AG08396 (cell line): Measurements from ENCODE around the gene EHMT1.

Experiments used
- DNase-seq: peaks from one replicate; pipeline ENCODE4 v3.0.0; 2012; ENCODE audit warnings: low spot score, mixed read lengths

Gene EHMT1

GRCh38 chr9:137646341-137646740, 27.5 kb downstream of the EHMT1 start:
- DNase-seq: no peak

- no peak for DNase-seq
Observed at GRCh38 chr9:137647096-137647714, 28.4 kb downstream of the EHMT1 start.

GRCh38 chr9:137648396-137648795, 29.6 kb downstream of the EHMT1 start:
- DNase-seq: no peak

- DNase-seq: no peak
Observed at GRCh38 chr9:137649553-137649952, 30.7 kb downstream of the EHMT1 start.

GRCh38 chr9:137650259-137650658, 31.5 kb downstream of the EHMT1 start:
- DNase-seq: no peak

- no peak for DNase-seq
Observed at GRCh38 chr9:137650779-137651178, 32.0 kb downstream of the EHMT1 start.

- DNase-seq: no peak
Observed at GRCh38 chr9:137656416-137656815, 37.6 kb downstream of the EHMT1 start.

- no peak for DNase-seq
Observed at GRCh38 chr9:137657606-137658005, 38.8 kb downstream of the EHMT1 start.

- DNase-seq: no peak
Observed at GRCh38 chr9:137658781-137659180, 40.0 kb downstream of the EHMT1 start.

- DNase-seq: no peak
Observed at GRCh38 chr9:137660144-137660543, 41.3 kb downstream of the EHMT1 start.

GRCh38 chr9:137663584-137663983, 44.8 kb downstream of the EHMT1 start:
- DNase-seq: no peak

- no peak for DNase-seq
Observed at GRCh38 chr9:137664676-137665075, 45.9 kb downstream of the EHMT1 start.

GRCh38 chr9:137665226-137665625, 46.4 kb downstream of the EHMT1 start:
- no peak for DNase-seq

- DNase-seq: no peak
Observed at GRCh38 chr9:137665697-137666512, 47.1 kb downstream of the EHMT1 start.

- no peak for DNase-seq
Observed at GRCh38 chr9:137666513-137666822, 47.7 kb downstream of the EHMT1 start.

- no peak for DNase-seq
Observed at GRCh38 chr9:137666955-137667670, 48.3 kb downstream of the EHMT1 start.

GRCh38 chr9:137668203-137668602, 49.4 kb downstream of the EHMT1 start:
- DNase-seq: no peak

GRCh38 chr9:137669261-137669672, 50.5 kb downstream of the EHMT1 start:
- no peak for DNase-seq

- DNase-seq: no peak
Observed at GRCh38 chr9:137670391-137671195, 51.8 kb downstream of the EHMT1 start.

- no peak for DNase-seq
Observed at GRCh38 chr9:137671196-137671538, 52.4 kb downstream of the EHMT1 start.

GRCh38 chr9:137671721-137672120, 52.9 kb downstream of the EHMT1 start:
- no peak for DNase-seq
